ENCODE measurements around the gene HVCN1. TPM values are rescaled to one million over a fixed set of nuclear protein-coding genes. Genes with fewer than 3 reads are reported as not detected.

HVCN1 gene
- total RNA-seq, 1 donor from 2014 or later: 83.9 TPM

DNA sequence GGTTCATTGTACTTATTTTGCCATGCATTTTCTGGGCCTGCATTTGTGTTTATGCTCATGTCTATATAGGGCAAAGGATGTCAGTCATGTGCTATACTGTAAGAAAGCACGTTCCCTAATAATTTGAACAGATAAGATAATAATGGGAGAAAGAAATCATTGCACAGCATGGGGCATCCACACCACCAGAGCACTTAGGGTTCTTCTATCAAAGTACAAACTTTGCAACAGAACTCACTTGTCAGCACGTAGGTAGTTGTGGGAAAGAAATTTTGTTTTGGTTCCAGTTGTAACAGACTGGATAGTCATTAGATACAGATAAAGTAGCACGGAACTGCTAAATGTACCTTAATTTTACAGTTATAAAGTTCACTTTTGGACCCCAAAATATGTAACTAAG, 43.7 kb upstream of the HVCN1 start:
- ATAC-seq (ENCODE audit: low read depth) (no peak), DNase-seq (no peak)
- Mint-ChIP-seq H3K9me3 (no peaks in the 10 kb centered on the region), H3K4me1 (peaks cover 71% of the 10 kb centered on the region), H3K4me3 (no peak overlapping the region), H3K27me3 (no peaks in the 10 kb centered on the region), H3K27ac (no peak overlapping the region), H3K36me3 (ENCODE audit: low read depth) (peaks cover 82% of the 10 kb centered on the region)
- POLR2A ChIA-PET: interaction anchor here (0.9 kb wide), 1 partner anchor 14 kb away, joined by 3 read pairs; no protein-coding TSS in a partner anchor
- CTCF ChIA-PET: interaction anchor here (0.5 kb wide), 1 partner anchor 133 kb away, joined by 5 read pairs; no protein-coding TSS in a partner anchor
- TF ChIP-seq, protein P1, sequence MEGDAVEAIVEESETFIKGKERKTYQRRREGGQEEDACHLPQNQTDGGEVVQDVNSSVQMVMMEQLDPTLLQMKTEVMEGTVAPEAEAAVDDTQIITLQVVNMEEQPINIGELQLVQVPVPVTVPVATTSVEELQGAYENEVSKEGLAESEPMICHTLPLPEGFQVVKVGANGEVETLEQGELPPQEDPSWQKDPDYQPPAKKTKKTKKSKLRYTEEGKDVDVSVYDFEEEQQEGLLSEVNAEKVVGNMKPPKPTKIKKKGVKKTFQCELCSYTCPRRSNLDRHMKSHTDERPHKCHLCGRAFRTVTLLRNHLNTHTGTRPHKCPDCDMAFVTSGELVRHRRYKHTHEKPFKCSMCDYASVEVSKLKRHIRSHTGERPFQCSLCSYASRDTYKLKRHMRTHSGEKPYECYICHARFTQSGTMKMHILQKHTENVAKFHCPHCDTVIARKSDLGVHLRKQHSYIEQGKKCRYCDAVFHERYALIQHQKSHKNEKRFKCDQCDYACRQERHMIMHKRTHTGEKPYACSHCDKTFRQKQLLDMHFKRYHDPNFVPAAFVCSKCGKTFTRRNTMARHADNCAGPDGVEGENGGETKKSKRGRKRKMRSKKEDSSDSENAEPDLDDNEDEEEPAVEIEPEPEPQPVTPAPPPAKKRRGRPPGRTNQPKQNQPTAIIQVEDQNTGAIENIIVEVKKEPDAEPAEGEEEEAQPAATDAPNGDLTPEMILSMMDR (IDR thresholded peaks at IDR 0.05): no peak
- intact Hi-C loops (cut with micrococcal nuclease): no loop called here

DNA sequence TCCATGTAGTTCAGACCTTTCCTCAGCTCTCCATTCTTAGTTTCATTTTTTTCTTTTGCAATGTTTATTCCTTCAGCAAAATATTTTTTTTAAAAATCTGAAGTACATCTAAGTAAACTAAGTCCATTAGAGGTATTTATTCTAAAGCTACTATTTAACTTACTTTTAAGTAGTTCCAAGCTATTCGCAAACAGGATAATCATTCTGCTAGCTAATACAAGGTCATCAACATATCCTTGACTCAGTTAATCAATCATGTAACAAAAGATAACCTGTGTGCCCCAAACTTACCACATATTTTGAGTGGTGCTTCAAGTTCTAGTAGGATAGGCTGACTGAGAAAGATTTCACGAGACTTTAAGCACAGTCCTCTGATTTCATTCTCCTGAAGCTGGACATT, 42.6 kb upstream of the HVCN1 start:
- ChIA-PET POLR2A (interaction anchor here (0.6 to 1.5 kb wide), 2 partner anchors 10 to 118 kb away, joined by 5 to 7 read pairs; no protein-coding TSS in a partner anchor), CTCF (interaction anchor here (1.0 to 1.5 kb wide), 2 partner anchors 8 to 180 kb away, joined by 3 to 4 read pairs; no protein-coding TSS in a partner anchor)
- intact Hi-C loops (cut with micrococcal nuclease): no loop called here
- ATAC-seq (ENCODE audit: low read depth) (no peak), DNase-seq (no peak)
- no peak overlapping the region for H3K27ac Mint-ChIP-seq
- H3K36me3 Mint-ChIP-seq (ENCODE audit: low read depth): peaks cover 87% of the 10 kb centered on the region
- H3K4me1 Mint-ChIP-seq: peaks cover 74% of the 10 kb centered on the region
- H3K27me3 Mint-ChIP-seq: no peaks in the 10 kb centered on the region
- H3K4me3 Mint-ChIP-seq: no peak overlapping the region
- no peaks in the 10 kb centered on the region for H3K9me3 Mint-ChIP-seq
- TF ChIP-seq, protein P1 (IDR thresholded peaks at IDR 0.05): no peak

DNA sequence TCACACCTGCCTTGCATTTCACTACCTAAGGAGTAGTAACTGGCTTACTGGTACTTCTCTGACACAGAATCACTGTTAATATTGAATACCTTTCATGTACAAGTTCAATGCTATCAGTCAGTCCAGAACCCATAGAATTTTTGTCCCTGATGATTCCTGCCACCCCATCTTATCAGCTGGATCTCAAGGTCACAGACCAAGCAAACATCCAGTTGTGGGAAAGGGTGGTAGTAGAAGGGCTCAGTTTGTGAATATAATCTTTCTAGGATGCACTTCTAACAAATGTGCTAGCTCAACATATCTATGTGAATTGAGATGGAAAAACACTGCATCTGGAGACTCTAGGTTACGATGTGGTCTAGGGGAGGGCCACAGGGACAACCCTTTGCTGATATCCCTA, 39.7 kb upstream of the HVCN1 start:
- H3K4me3 Mint-ChIP-seq: no peak overlapping the region

DNA sequence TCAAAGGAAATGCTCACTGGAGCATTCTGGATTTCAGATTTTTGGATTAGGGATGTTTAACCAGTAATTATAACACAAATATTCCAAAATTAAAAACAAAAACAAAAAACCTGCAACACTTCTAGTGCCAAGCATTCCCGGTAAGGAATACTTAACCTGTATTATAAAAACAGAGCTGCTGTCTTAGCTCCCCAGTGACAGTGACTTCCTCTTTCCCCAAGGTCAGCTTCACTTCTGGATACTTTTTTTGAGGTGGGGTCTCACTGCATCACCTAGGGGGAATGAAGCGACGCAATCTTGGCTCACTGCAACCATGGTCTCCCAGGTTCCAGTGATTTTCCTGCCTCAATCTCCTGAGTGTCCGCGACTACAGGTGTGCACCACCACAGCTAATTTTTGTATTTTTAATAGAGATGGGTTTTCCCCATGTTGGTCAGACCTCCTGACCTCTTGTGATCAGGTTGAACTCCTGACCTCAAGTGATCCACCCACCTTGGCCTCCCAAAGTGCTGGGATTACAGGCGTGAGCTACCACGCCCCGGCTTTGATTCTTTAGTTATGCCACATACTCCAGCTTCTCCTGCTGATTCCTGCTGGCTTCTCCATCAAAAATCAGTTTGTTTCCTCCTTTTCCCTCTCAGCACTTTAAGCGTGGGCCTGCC, 37.9 kb upstream of the HVCN1 start:
- intact Hi-C loops (cut with micrococcal nuclease): loop anchor here (1.0 to 2.0 kb wide), 2 partner anchors 9 to 14 kb away; no protein-coding TSS in a partner anchor
- Mint-ChIP-seq H3K4me1 (peaks cover 48% of the 10 kb centered on the region), H3K27ac (peak overlapping the region; percentile 86), H3K4me3 (peak overlapping the region; percentile 32), H3K36me3 (ENCODE audit: low read depth) (peaks cover 88% of the 10 kb centered on the region), H3K9me3 (no peaks in the 10 kb centered on the region), H3K27me3 (no peaks in the 10 kb centered on the region)
- ATAC-seq (ENCODE audit: low read depth) (peak; percentile 24), DNase-seq (no peak)
- ChIA-PET POLR2A (interaction anchor here (1.2 to 2.4 kb wide), 3 partner anchors 9 to 15 kb away, joined by 3 to 23 read pairs (median 4); partner anchors contain the start of gene PPP1CC), CTCF (interaction anchor here (1.2 kb wide), 1 partner anchor 124 kb away, joined by 3 read pairs; no protein-coding TSS in a partner anchor)
- TF ChIP-seq, protein P1 (IDR thresholded peaks at IDR 0.05): no peak

More for the DNA sequence above, 39.7 kb upstream of the HVCN1 start:
- H3K9me3 Mint-ChIP-seq: no peaks in the 10 kb centered on the region
- ATAC-seq (ENCODE audit: low read depth) (no peak), DNase-seq (no peak)
- H3K4me1 Mint-ChIP-seq: peaks cover 65% of the 10 kb centered on the region
- H3K27me3 Mint-ChIP-seq: no peaks in the 10 kb centered on the region
- peaks cover 91% of the 10 kb centered on the region for H3K36me3 Mint-ChIP-seq (ENCODE audit: low read depth)
- POLR2A ChIA-PET: interaction anchor here (0.6 to 2.4 kb wide), 2 partner anchors 13 to 102 kb away, joined by 7 to 23 read pairs; partner anchors contain the start of gene PPP1CC
- TF ChIP-seq, protein P1 (IDR thresholded peaks at IDR 0.05): no peak
- CTCF ChIA-PET: no interaction called here
- H3K27ac Mint-ChIP-seq: peak overlapping the region; percentile 66
- intact Hi-C loops (cut with micrococcal nuclease): no loop called here

- DNase-seq (no peak), ATAC-seq (ENCODE audit: low read depth) (peak; percentile 27)
- intact Hi-C loops (cut with micrococcal nuclease): loop anchor here (1.0 to 2.0 kb wide), 2 partner anchors 8 to 15 kb away; no protein-coding TSS in a partner anchor
- H3K9me3 Mint-ChIP-seq: no peaks in the 10 kb centered on the region
- ChIA-PET POLR2A (interaction anchor here (0.6 kb wide), 1 partner anchor 16 kb away, joined by 3 read pairs; the partner anchor contains the start of gene PPP1CC), CTCF (no interaction called here)
- H3K36me3 Mint-ChIP-seq (ENCODE audit: low read depth): peaks cover 88% of the 10 kb centered on the region
- H3K4me3 Mint-ChIP-seq: peak overlapping the region; percentile 44
- TF ChIP-seq, protein P1 (IDR thresholded peaks at IDR 0.05): no peak
- no peaks in the 10 kb centered on the region for H3K27me3 Mint-ChIP-seq
- peak overlapping the region; percentile 86 for H3K27ac Mint-ChIP-seq
- H3K4me1 Mint-ChIP-seq: peaks cover 42% of the 10 kb centered on the region
Measured at GRCh38 chr12:110726028-110726427, 37.1 kb upstream of the HVCN1 start.
